Smooth muscle cell (in vitro differentiated cells): Measurements from ENCODE around the gene EXOC4. TPM values are rescaled to one million over a fixed set of nuclear protein-coding genes. Genes with fewer than 3 reads are reported as not detected.

ENCODE experiments used
- DNase-seq: peaks from one replicate; lab custom pipeline; 2025; ENCODE audit not compliant: unreplicated experiment; lab: John Stamatoyannopoulos, UW
- H2AFZ ChIP-seq: fragments of 200-600 bp; sonication (generic); 2 replicates; pipeline ENCODE4 v1.6.0; 2016; ENCODE audit warnings: antibody characterized with exemption, low read depth, mild to moderate bottlenecking
- H3F3A ChIP-seq: fragments of 200-600 bp; sonication (generic); 2 replicates; pipeline ENCODE4 v1.6.0; 2017; ENCODE audit warnings: antibody characterized with exemption, low read depth
- H3K27ac ChIP-seq: fragments of 200-600 bp; sonication (generic); 2 replicates; pipeline ENCODE4 v1.5.1; 2016; ENCODE audit warnings: low read depth, mild to moderate bottlenecking
- H3K27me3 ChIP-seq: fragments of 200-600 bp; sonication (generic); 2 replicates; pipeline ENCODE4 v1.6.1; 2016; ENCODE audit warnings: low read depth, mild to moderate bottlenecking
- H3K36me3 ChIP-seq: fragments of 200-600 bp; sonication (generic); 2 replicates; pipeline ENCODE4 v1.5.1; 2016; ENCODE audit warnings: low read depth
- H3K4me1 ChIP-seq: fragments of 200-600 bp; sonication (generic); 2 replicates; pipeline ENCODE4 v1.5.1; 2016; ENCODE audit warnings: low read depth
- H3K4me2 ChIP-seq: fragments of 200-600 bp; sonication (generic); 2 replicates; pipeline ENCODE4 v1.6.0; 2016; ENCODE audit warnings: mild to moderate bottlenecking
- H3K4me3 ChIP-seq: fragments of 200-600 bp; sonication (generic); 2 replicates; pipeline ENCODE4 v1.5.1; 2016; ENCODE audit warnings: mild to moderate bottlenecking
- H3K79me2 ChIP-seq: fragments of 200-600 bp; sonication (generic); 2 replicates; pipeline ENCODE4 v1.6.0; 2016; ENCODE audit warnings: low read depth, mild to moderate bottlenecking
- H3K9ac ChIP-seq: fragments of 200-600 bp; sonication (generic); 2 replicates; pipeline ENCODE4 v1.6.0; 2016; ENCODE audit warnings: low read depth
- H3K9me3 ChIP-seq: fragments of 200-600 bp; sonication (generic); replicated peaks from 2 replicates; pipeline ENCODE4 v1.5.1; 2016; ENCODE audit warnings: low read depth
- H4K20me1 ChIP-seq: fragments of 200-600 bp; sonication (generic); 2 replicates; pipeline ENCODE4 v1.6.0; 2016; ENCODE audit warnings: low read depth
- CTCF ChIP-seq: fragments of 200-600 bp; sonication (generic); IDR thresholded peaks from 2 replicates; pipeline ENCODE4 v1.5.1; 2017; ENCODE audit warnings: borderline replicate concordance, mild to moderate bottlenecking, antibody characterized with exemption; ENCODE audit not compliant: insufficient read depth, poor library complexity, severe bottlenecking
- WGBS: methylation state at CpG from one replicate; pipeline ENCODE4 v1.1.7; 2016; ENCODE audit warnings: low lambda C conversion rate; 5-methylcytosine and 5-hydroxymethylcytosine counted together
- polyA plus RNA-seq: library from polyadenylated mRNA; unstranded; fragments of >200 nt; fragmentation: Nextera tagmentation; extraction: Ambion mirVana; gene quantifications from 2 replicates; pipeline ENCODE4 v1.2.1, GENCODE V29; 2016
- total RNA-seq: library from RNA; depleted of rRNA; stranded (reverse); fragments of >200 nt; gene quantifications from 2 replicates; pipeline ENCODE4 v1.2.3, GENCODE V29; 2014

The EXOC4 gene
- total and polyA plus RNA-seq, 2 experiments from 2014 or later = 21.5 to 47.1 TPM

GRCh38 chr7:133369130-133369529 lies 116.3 kb downstream of the EXOC4 start:
- 80% methylated on average over 3 of the region's 3 CpGs for WGBS
- Histone ChIP-seq H3K27ac (no peak overlapping the region), H2AFZ (no peak overlapping the region), H3K79me2 (no peaks in the 10 kb centered on the region), H3K9me3 (no peaks in the 10 kb centered on the region), H3K4me3 (no peak overlapping the region), H3K4me1 (no peaks in the 10 kb centered on the region), H3F3A (no peaks in the 10 kb centered on the region), H3K36me3 (no peaks in the 10 kb centered on the region), H3K27me3 (no peaks in the 10 kb centered on the region), H3K9ac (no peak overlapping the region), H4K20me1 (no peaks in the 10 kb centered on the region), H3K4me2 (no peak overlapping the region)
- TF ChIP-seq CTCF = no peak
- DNase-seq = no peak

- Histone ChIP-seq H3K79me2 (no peaks in the 10 kb centered on the region), H3K9me3 (no peaks in the 10 kb centered on the region)
- 94% methylated on average over 4 of the region's 4 CpGs for WGBS
Observed at GRCh38 chr7:133371616-133372015, 118.7 kb downstream of the EXOC4 start.

GRCh38 chr7:133372337-133372736 lies 119.5 kb downstream of the EXOC4 start:
- Histone ChIP-seq H3K4me3 (no peak overlapping the region), H3K4me1 (no peaks in the 10 kb centered on the region), H2AFZ (no peak overlapping the region), H3K79me2 (no peaks in the 10 kb centered on the region), H3K9me3 (no peaks in the 10 kb centered on the region), H3K27me3 (no peaks in the 10 kb centered on the region), H3K36me3 (no peaks in the 10 kb centered on the region), H3K4me2 (no peak overlapping the region), H3F3A (no peaks in the 10 kb centered on the region), H3K9ac (no peak overlapping the region), H3K27ac (no peak overlapping the region), H4K20me1 (no peaks in the 10 kb centered on the region)
- no peak for TF ChIP-seq CTCF
- DNase-seq = no peak
- 82% methylated on average over 1 of the region's 1 CpG for WGBS

More at GRCh38 chr7:133371616-133372015, 118.7 kb downstream of the EXOC4 start:
- Histone ChIP-seq H3K4me2 (no peak overlapping the region), H4K20me1 (no peaks in the 10 kb centered on the region), H3K36me3 (no peaks in the 10 kb centered on the region), H3K4me1 (no peaks in the 10 kb centered on the region), H2AFZ (no peak overlapping the region), H3K27me3 (no peaks in the 10 kb centered on the region), H3K27ac (no peak overlapping the region), H3K4me3 (no peak overlapping the region), H3K9ac (no peak overlapping the region), H3F3A (no peaks in the 10 kb centered on the region)
- TF ChIP-seq CTCF = no peak
- DNase-seq = no peak

GRCh38 chr7:133376514-133376913 lies 123.6 kb downstream of the EXOC4 start:
- no peak for TF ChIP-seq CTCF
- H3K79me2 ChIP-seq = no peaks in the 10 kb centered on the region
- H3K27ac ChIP-seq = no peak overlapping the region
- no peak overlapping the region for H2AFZ ChIP-seq
- no peaks in the 10 kb centered on the region for H3K27me3 ChIP-seq
- H3K4me1 ChIP-seq = no peaks in the 10 kb centered on the region
- WGBS = 85% methylated on average over 1 of the region's 1 CpG
- no peak for DNase-seq
- H4K20me1 ChIP-seq = no peaks in the 10 kb centered on the region
- no peaks in the 10 kb centered on the region for H3K36me3 ChIP-seq
- H3K9me3 ChIP-seq = no peaks in the 10 kb centered on the region
- no peak overlapping the region for H3K9ac ChIP-seq
- no peak overlapping the region for H3K4me3 ChIP-seq
- H3K4me2 ChIP-seq = no peak overlapping the region
- no peaks in the 10 kb centered on the region for H3F3A ChIP-seq
